HepG2 (cell line): ENCODE data around the gene MAP4K3. TPM values are rescaled to one million over a fixed set of nuclear protein-coding genes. Genes with fewer than 3 reads are reported as not detected.

Experiments used
- BCL6 ChIP-seq: IDR thresholded peaks from 2 replicates; pipeline ENCODE4 v1.6.1; 2016; ENCODE audit warnings: missing genetic modification reagents, missing compliant biosample characterization
- CEBPG ChIP-seq: IDR thresholded peaks from 2 replicates; pipeline ENCODE4 v1.6.1; 2016
- GZF1 ChIP-seq: sonication (generic); formaldehyde crosslinking; IDR thresholded peaks from 2 replicates; pipeline ENCODE4 v1.5.1; 2020; ENCODE audit warnings: mild to moderate bottlenecking, missing genetic modification reagents
- KMT2B ChIP-seq: IDR thresholded peaks from 2 replicates; pipeline ENCODE4 v1.6.1; 2016; ENCODE audit warnings: missing genetic modification reagents, missing compliant biosample characterization
- RFXANK ChIP-seq: IDR thresholded peaks from 2 replicates; pipeline ENCODE4 v1.6.1; 2016
- SOX6 ChIP-seq, 2 experiments: fragments of 450-650 bp in 1 of 2; sonication (generic) in 1 of 2; formaldehyde crosslinking in 1 of 2; IDR thresholded peaks; 2 replicates each; pipeline versions ENCODE4 v1.4.0 to v1.6.1; 2017 to 2020; ENCODE audit warnings: antibody characterized with exemption in 1 of 2, mild to moderate bottlenecking in 1 of 2, missing genetic modification reagents in 1 of 2
- SP1 ChIP-seq, 2 experiments: fragments of 450-650 bp in 1 of 2; sonication (generic) in 1 of 2; formaldehyde crosslinking in 1 of 2; IDR thresholded peaks; 2 replicates each; pipeline versions ENCODE4 v1.4.0 to v1.6.1; 2016 to 2020; ENCODE audit warnings: missing genetic modification reagents in 1 of 2
- ZFP36L2 ChIP-seq: sonication (generic); formaldehyde crosslinking; IDR thresholded peaks from 2 replicates; pipeline ENCODE4 v1.4.0; 2020; ENCODE audit warnings: missing genetic modification reagents
- ZNF614 ChIP-seq: IDR thresholded peaks from 2 replicates; pipeline ENCODE4 v1.6.1; 2018; ENCODE audit warnings: missing biosample characterization, missing genetic modification reagents, inconsistent platforms, borderline replicate concordance
- polyA plus RNA-seq, 8 experiments: library from polyadenylated mRNA; depleted of rRNA in 3 of 8; stranded (reverse) in 7 of 8; unstranded in 1 of 8; fragments of >200 nt; fragmentation: Illumina TruSeq in 4 of 8; extraction: Trizol in 4 of 8; gene quantifications; 2 replicates each; pipeline versions ENCODE4 v1.2.1 to v1.2.3, GENCODE V29; 2011 to 2016; ENCODE audit warnings: low read depth in 4 of 8, missing spikeins in 1 of 8, mixed read lengths in 1 of 8; ENCODE audit not compliant: insufficient read depth in 1 of 8
- total RNA-seq, 5 experiments: library from RNA; depleted of rRNA; stranded (reverse); fragments of >200 nt; fragmentation: Illumina TruSeq; extraction: Trizol; gene quantifications; 2 replicates each; pipeline ENCODE4 v1.2.3, GENCODE V29; 2016; ENCODE audit warnings: low read depth in 1 of 5
- TF ChIP-seq, protein P1 (sequence below): IDR thresholded peaks from 2 replicates; pipeline ENCODE4 v1.6.1; 2012; ENCODE audit warnings: low read depth, low read length, improper control_type of control experiment
- TF ChIP-seq, protein P2 (sequence below): IDR thresholded peaks from 2 replicates; pipeline ENCODE4 v1.6.1; 2016; ENCODE audit warnings: low read depth, control low read depth
- TF ChIP-seq, protein P3 (sequence below): IDR thresholded peaks from 2 replicates; pipeline ENCODE4 v1.6.1; 2016; ENCODE audit warnings: low read depth, borderline replicate concordance
- TF ChIP-seq, protein P4 (sequence below): sonication (generic); formaldehyde crosslinking; IDR thresholded peaks from 2 replicates; pipeline ENCODE4 v1.8.1; 2023; ENCODE audit warnings: mild to moderate bottlenecking, missing genetic modification reagents
- TF ChIP-seq, protein P5 (sequence below): sonication (generic); formaldehyde crosslinking; IDR thresholded peaks from 2 replicates; pipeline ENCODE4 v1.9.0; 2021; ENCODE audit warnings: mild to moderate bottlenecking, missing genetic modification reagents

Gene MAP4K3
- total and polyA plus RNA-seq, 2 of the 13 experiments (the other 11 are each of a cell fraction or from before 2014, with no cell fraction given), result 45.9 to 53.2 TPM

DNA sequence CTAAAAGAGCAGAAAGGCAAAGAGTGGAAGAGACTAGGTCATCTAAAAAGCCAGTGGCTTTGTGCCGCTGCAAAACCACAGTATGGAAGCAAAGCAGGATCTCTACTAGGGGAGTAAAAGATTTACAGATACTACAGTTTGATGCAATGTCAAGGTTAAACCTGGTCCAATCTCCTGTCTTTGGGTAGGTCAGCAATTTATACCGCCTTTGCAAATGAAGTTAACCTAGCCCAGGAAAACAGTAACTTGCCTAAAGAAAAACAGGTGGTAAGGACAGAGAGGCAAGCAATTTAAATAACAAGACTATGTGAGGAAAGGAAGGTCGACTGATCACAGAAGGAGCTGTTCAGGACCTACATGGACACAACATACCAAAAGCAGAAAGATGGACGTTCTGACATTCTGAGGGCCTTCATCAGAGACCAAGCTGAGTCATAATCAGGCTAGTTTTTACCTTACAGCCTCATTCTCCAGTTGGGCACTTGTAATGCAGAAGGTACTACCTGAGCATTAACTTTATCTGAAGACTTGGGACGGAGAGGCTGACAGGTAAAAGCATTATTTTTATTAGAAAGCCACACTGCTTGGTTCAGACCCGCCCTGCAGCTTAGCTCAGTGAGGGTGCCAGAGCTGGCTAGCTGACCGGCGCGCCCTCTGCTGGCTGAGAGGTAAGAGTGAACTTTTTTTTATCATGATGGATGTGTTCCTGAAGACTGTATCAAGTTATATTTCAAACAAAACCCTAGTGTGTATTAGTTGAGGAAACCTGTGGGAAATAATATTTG, 209.3 kb downstream of the MAP4K3 start (continued):
- TF ChIP-seq, protein P1, sequence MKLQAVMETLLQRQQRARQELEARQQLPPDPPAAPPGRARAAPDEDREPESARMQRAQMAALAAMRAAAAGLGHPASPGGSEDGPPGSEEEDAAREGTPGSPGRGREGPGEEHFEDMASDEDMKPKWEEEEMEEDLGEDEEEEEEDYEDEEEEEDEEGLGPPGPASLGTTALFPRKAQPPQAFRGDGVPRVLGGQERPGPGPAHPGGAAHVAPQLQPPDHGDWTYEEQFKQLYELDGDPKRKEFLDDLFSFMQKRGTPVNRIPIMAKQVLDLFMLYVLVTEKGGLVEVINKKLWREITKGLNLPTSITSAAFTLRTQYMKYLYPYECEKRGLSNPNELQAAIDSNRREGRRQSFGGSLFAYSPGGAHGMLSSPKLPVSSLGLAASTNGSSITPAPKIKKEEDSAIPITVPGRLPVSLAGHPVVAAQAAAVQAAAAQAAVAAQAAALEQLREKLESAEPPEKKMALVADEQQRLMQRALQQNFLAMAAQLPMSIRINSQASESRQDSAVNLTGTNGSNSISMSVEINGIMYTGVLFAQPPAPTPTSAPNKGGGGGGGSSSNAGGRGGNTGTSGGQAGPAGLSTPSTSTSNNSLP, result peak; percentile 68
- TF ChIP-seq, protein P2, sequence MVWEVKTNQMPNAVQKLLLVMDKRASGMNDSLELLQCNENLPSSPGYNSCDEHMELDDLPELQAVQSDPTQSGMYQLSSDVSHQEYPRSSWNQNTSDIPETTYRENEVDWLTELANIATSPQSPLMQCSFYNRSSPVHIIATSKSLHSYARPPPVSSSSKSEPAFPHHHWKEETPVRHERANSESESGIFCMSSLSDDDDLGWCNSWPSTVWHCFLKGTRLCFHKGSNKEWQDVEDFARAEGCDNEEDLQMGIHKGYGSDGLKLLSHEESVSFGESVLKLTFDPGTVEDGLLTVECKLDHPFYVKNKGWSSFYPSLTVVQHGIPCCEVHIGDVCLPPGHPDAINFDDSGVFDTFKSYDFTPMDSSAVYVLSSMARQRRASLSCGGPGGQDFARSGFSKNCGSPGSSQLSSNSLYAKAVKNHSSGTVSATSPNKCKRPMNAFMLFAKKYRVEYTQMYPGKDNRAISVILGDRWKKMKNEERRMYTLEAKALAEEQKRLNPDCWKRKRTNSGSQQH (CRISPR knock-in tag), result 0 out of 2 replicates have a peak, but pooled peaks have one; percentile 32
- peak; percentile 2; the same call in 1 of the 2 replicates for TF ChIP-seq CEBPG (CRISPR knock-in tag)
- TF ChIP-seq SOX6 (IDR thresholded peaks at IDR 0.05), result no peak
- TF ChIP-seq SOX6 (CRISPR knock-in tag; IDR thresholded peaks at IDR 0.05), result peak; percentile 9; the same call in 1 of the 2 replicates
- TF ChIP-seq KMT2B (CRISPR knock-in tag), result 0 out of 2 replicates have a peak, but pooled peaks have one; percentile 42
- TF ChIP-seq BCL6 (CRISPR knock-in tag), result peak; percentile 79
- TF ChIP-seq RFXANK (CRISPR knock-in tag), result 0 out of 2 replicates have a peak, but pooled peaks have one; percentile 79
- TF ChIP-seq, protein P3, sequence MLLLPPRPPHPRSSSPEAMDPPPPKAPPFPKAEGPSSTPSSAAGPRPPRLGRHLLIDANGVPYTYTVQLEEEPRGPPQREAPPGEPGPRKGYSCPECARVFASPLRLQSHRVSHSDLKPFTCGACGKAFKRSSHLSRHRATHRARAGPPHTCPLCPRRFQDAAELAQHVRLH (CRISPR knock-in tag), result peak; percentile 63; the same call in 1 of the 2 replicates
- no peak for TF ChIP-seq SP1 (IDR thresholded peaks at IDR 0.05)
- no peak for TF ChIP-seq SP1 (CRISPR knock-in tag; IDR thresholded peaks at IDR 0.05)
- TF ChIP-seq, protein P4, sequence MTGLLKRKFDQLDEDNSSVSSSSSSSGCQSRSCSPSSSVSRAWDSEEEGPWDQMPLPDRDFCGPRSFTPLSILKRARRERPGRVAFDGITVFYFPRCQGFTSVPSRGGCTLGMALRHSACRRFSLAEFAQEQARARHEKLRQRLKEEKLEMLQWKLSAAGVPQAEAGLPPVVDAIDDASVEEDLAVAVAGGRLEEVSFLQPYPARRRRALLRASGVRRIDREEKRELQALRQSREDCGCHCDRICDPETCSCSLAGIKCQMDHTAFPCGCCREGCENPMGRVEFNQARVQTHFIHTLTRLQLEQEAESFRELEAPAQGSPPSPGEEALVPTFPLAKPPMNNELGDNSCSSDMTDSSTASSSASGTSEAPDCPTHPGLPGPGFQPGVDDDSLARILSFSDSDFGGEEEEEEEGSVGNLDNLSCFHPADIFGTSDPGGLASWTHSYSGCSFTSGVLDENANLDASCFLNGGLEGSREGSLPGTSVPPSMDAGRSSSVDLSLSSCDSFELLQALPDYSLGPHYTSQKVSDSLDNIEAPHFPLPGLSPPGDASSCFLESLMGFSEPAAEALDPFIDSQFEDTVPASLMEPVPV (CRISPR knock-in tag), result 0 out of 2 replicates have a peak, but pooled peaks have one; percentile 21
- TF ChIP-seq, protein P5, sequence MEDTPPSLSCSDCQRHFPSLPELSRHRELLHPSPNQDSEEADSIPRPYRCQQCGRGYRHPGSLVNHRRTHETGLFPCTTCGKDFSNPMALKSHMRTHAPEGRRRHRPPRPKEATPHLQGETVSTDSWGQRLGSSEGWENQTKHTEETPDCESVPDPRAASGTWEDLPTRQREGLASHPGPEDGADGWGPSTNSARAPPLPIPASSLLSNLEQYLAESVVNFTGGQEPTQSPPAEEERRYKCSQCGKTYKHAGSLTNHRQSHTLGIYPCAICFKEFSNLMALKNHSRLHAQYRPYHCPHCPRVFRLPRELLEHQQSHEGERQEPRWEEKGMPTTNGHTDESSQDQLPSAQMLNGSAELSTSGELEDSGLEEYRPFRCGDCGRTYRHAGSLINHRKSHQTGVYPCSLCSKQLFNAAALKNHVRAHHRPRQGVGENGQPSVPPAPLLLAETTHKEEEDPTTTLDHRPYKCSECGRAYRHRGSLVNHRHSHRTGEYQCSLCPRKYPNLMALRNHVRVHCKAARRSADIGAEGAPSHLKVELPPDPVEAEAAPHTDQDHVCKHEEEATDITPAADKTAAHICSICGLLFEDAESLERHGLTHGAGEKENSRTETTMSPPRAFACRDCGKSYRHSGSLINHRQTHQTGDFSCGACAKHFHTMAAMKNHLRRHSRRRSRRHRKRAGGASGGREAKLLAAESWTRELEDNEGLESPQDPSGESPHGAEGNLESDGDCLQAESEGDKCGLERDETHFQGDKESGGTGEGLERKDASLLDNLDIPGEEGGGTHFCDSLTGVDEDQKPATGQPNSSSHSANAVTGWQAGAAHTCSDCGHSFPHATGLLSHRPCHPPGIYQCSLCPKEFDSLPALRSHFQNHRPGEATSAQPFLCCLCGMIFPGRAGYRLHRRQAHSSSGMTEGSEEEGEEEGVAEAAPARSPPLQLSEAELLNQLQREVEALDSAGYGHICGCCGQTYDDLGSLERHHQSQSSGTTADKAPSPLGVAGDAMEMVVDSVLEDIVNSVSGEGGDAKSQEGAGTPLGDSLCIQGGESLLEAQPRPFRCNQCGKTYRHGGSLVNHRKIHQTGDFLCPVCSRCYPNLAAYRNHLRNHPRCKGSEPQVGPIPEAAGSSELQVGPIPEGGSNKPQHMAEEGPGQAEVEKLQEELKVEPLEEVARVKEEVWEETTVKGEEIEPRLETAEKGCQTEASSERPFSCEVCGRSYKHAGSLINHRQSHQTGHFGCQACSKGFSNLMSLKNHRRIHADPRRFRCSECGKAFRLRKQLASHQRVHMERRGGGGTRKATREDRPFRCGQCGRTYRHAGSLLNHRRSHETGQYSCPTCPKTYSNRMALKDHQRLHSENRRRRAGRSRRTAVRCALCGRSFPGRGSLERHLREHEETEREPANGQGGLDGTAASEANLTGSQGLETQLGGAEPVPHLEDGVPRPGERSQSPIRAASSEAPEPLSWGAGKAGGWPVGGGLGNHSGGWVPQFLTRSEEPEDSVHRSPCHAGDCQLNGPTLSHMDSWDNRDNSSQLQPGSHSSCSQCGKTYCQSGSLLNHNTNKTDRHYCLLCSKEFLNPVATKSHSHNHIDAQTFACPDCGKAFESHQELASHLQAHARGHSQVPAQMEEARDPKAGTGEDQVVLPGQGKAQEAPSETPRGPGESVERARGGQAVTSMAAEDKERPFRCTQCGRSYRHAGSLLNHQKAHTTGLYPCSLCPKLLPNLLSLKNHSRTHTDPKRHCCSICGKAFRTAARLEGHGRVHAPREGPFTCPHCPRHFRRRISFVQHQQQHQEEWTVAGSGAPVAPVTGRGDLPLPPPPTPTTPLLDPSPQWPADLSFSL (CRISPR knock-in tag), result peak; percentile 73; the same call in 1 of the 2 replicates
- 0 out of 2 replicates have a peak, but pooled peaks have one; percentile 30 for TF ChIP-seq GZF1 (CRISPR knock-in tag)
- peak; percentile 31; the same call in 1 of the 2 replicates for TF ChIP-seq ZFP36L2
- peak; percentile 65 for TF ChIP-seq ZNF614 (CRISPR knock-in tag)
